Lower lobe of right lung (tissue), 2 donors: ENCODE measurements around the gene LENG8. TPM values are rescaled to one million over a fixed set of nuclear protein-coding genes. Genes with fewer than 3 reads are reported as not detected.
"Not testable (repeated sequence)": the region's sequence is repeated elsewhere in the genome, so short reads cannot be mapped to it uniquely, and the experiment has no call there.

Experiments
- ATAC-seq, 2 donors: fragments of 200-7000 bp; cut with Tn5 transposase; one replicate each; pipeline ENCODE4 v1.9.1; 2020 to 2022; ENCODE audit warnings: mild to moderate bottlenecking in 2 of 2, moderate library complexity in 2 of 2
- DNase-seq: peaks from one replicate; pipeline ENCODE4 v3.0.0-alpha.2; 2020
- H3K27ac ChIP-seq: fragments of 200-600 bp; one replicate; pipeline ENCODE4 v1.8.0; 2022
- H3K27me3 ChIP-seq: fragments of 200-600 bp; one replicate; pipeline ENCODE4 v1.8.0; 2022; ENCODE audit warnings: low read depth
- H3K36me3 ChIP-seq: fragments of 200-600 bp; one replicate; pipeline ENCODE4 v1.8.0; 2022; ENCODE audit warnings: mild to moderate bottlenecking
- H3K4me1 ChIP-seq: fragments of 200-600 bp; one replicate; pipeline ENCODE4 v1.8.0; 2022
- H3K4me3 ChIP-seq: fragments of 200-600 bp; one replicate; pipeline ENCODE4 v1.8.0; 2022; ENCODE audit warnings: mild to moderate bottlenecking
- H3K9me3 ChIP-seq: fragments of 200-600 bp; one replicate; pipeline ENCODE4 v1.8.0; 2022
- intact Hi-C: fragments of 100-400 bp; cut with DNase I; formaldehyde crosslinking; loops from one replicate; pipeline ENCODE4 v1.11.0; 2022
- total RNA-seq: library from RNA; stranded (reverse); fragmentation: NEBNext Ultra II Directional; extraction: Animal tissue kit (Norgen Biotek cat#: 25700); gene quantifications from one replicate; pipeline ENCODE4 v1.2.1, GENCODE V29; 2021
- TF ChIP-seq, protein P1 (sequence below): fragments of 200-600 bp; IDR thresholded peaks from one replicate; pipeline ENCODE4 v1.8.0; 2022; ENCODE audit warnings: antibody characterized with exemption, mild to moderate bottlenecking
- donor health status: DM: no; HTN: yes; CAD: no; lungs with severe emphysema.

The LENG8 gene
- total RNA-seq, 1 donor from 2014 or later: 183 TPM

DNA sequence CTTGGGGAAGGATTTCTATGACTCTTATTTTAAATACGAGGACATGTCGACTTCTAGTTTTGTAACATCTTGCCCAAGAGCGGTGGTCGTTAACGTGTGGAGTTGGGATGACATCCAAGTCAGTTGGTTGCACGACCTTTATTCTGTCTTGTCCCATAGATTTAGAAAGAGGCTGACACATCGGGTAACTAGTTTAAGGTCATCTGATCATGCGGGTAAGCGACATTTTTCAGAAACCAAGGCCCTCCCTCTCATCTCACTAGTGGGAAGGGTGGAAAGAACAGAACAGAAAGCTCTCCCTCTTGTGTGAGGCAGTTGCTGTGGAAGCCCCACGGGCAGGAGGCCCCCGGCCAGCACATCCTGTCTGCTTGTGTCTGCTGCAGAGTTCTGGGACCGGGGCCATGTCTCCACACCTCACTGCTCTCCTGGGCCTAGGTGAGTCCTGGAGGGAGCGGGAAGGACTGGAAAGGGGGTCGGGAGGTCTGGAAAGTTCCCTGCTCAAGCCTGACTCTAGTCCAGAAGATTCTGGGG is 53.6 kb downstream of the LENG8 start, which contains the start of gene LAIR2:
LAIR2 (plus strand) TSS at position 314 of the 531 bp plus-strand sequence; CDS start at position 402, 88 bp downstream.
- no peak within 1 kb of the TSS for H3K4me3 ChIP-seq
- H3K27me3 ChIP-seq: peaks cover 7% of the 10 kb centered on the region
- H3K36me3 ChIP-seq: no peaks in the 10 kb centered on the region
- no peak for ATAC-seq
- intact Hi-C loops: no loop called here
- no peak for DNase-seq
- H3K4me1 ChIP-seq: no peaks in the 10 kb centered on the region
- no peaks in the 10 kb centered on the region for H3K9me3 ChIP-seq
- TF ChIP-seq, protein P1, sequence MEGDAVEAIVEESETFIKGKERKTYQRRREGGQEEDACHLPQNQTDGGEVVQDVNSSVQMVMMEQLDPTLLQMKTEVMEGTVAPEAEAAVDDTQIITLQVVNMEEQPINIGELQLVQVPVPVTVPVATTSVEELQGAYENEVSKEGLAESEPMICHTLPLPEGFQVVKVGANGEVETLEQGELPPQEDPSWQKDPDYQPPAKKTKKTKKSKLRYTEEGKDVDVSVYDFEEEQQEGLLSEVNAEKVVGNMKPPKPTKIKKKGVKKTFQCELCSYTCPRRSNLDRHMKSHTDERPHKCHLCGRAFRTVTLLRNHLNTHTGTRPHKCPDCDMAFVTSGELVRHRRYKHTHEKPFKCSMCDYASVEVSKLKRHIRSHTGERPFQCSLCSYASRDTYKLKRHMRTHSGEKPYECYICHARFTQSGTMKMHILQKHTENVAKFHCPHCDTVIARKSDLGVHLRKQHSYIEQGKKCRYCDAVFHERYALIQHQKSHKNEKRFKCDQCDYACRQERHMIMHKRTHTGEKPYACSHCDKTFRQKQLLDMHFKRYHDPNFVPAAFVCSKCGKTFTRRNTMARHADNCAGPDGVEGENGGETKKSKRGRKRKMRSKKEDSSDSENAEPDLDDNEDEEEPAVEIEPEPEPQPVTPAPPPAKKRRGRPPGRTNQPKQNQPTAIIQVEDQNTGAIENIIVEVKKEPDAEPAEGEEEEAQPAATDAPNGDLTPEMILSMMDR: no peak
- no peak within 1 kb of the TSS for H3K27ac ChIP-seq

DNA sequence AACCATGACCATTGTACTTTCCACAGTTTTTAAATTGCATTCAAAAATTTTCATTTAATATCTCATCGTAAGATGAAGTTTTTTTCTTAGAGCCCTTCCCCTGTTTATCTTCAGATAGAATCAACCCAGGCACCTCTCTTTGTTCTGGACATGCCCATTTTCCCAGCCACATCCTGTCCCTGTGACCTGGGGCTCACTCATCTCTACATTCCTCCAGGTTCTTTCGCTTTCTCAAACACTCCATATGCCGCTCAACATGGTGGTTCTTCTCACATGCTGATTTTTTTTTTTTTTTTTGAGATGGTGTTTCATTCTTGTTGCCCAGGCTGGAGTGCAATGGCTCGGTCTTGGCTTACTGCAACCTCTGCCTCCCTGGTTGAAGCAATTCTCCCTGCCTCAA is 56.5 kb downstream of the LENG8 start:
- DNase-seq, H3K27ac ChIP-seq, H3K4me1 ChIP-seq, intact Hi-C loops, H3K36me3 ChIP-seq, H3K4me3 ChIP-seq, ATAC-seq, H3K9me3 ChIP-seq: not testable (repeated sequence)
- H3K27me3 ChIP-seq: peaks cover 14% of the 10 kb centered on the region

DNA sequence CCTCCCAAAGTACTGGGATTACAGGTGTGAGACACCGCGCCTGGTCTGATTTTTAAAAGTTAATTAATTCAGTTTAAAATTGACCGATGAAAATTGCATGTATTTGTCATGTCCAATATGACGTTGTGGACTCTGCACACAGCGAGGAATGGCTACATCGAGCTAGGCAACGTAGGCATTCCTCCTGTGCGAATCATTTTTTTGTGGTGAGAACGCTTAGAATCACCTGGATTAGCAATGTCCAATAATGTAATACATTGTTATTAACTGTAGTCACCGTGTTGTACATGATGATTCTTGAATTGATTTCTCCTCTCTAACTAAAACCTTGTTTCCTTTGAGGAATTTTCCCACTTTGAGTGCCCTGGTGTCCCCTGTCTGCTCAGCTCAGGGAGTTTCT is 57.1 kb downstream of the LENG8 start:
- no peak overlapping the region for H3K27ac ChIP-seq
- intact Hi-C loops: no loop called here
- H3K4me1 ChIP-seq: no peaks in the 10 kb centered on the region
- H3K9me3 ChIP-seq: no peaks in the 10 kb centered on the region
- TF ChIP-seq, protein P1: no peak
- DNase-seq (no peak), ATAC-seq (no peak)
- H3K36me3 ChIP-seq: no peaks in the 10 kb centered on the region
- peaks cover 14% of the 10 kb centered on the region for H3K27me3 ChIP-seq
- H3K4me3 ChIP-seq: no peak overlapping the region

DNA sequence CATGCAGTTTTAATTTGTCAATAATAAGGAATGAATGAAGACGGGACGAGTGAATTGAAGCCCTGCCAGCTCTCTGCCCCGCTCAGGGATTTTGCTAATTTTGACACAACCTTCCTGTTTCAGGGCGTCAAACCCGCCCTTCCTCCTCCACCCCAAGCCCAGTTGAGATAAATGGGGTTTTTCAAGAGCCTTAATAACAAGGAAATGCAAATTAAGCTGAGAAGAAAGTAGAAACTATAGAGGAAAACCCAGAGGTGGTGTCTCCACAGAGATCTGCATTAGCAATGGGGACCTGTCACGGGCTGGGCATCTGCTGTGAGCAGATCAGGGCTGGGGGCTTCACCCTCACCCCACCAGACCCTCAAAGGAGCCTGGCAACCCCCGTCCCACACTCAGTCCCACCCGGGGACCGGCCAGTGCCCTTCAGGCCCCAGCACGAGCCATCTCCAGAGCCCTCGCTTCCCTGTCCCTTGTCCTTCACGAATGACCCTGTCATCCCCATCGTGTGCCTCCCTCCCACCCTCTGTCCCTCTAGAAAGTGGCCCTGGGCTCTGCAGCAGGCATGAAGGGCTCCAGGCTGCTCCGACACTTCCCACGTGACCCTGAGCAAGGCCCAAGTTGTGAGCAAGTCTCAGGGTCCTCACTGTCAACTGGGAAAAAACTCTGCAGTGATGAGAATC is 58.2 kb downstream of the LENG8 start:
- H3K36me3 ChIP-seq, H3K9me3 ChIP-seq, DNase-seq, H3K4me3 ChIP-seq, H3K4me1 ChIP-seq, H3K27ac ChIP-seq, intact Hi-C loops: not testable (repeated sequence)
- H3K27me3 ChIP-seq: peaks cover 14% of the 10 kb centered on the region
- ATAC-seq: peak in 1 of 2 donors; percentile 33

DNA sequence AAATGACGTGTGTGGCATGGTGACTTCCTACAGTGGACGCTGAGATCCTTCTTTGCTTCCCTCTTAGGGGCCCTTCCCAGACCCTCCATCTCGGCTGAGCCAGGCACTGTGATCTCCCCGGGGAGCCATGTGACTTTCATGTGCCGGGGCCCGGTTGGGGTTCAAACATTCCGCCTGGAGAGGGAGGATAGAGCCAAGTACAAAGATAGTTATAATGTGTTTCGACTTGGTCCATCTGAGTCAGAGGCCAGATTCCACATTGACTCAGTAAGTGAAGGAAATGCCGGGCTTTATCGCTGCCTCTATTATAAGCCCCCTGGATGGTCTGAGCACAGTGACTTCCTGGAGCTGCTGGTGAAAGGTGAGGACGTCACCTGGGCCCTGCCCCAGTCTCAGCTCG is 58.8 kb downstream of the LENG8 start:
- no peak overlapping the region for H3K27ac ChIP-seq
- DNase-seq (no peak), ATAC-seq (no peak)
- H3K27me3 ChIP-seq: peaks cover 14% of the 10 kb centered on the region
- TF ChIP-seq, protein P1: no peak
- no peaks in the 10 kb centered on the region for H3K4me1 ChIP-seq
- no peaks in the 10 kb centered on the region for H3K9me3 ChIP-seq
- H3K36me3 ChIP-seq: no peaks in the 10 kb centered on the region
- intact Hi-C loops: no loop called here
- no peak overlapping the region for H3K4me3 ChIP-seq

DNA sequence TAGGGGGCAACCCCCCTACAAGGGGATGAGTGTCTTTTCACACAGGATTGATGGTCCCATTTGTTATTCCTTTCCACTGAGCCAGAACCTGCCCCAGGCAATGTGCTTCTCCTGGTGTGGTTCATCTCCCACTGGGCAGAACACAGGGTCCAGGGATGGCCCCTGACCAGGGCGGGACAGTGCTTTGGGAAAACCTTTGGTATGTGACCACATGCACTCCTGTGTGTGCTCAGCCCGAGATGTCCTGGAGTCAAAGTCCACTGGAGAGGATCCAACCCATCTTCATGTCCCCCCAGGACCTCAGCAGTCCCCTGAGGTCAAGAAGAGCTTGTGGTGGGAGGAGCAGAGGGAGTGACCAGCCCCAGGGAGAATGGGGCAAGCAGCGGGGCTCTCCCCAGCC is 59.5 kb downstream of the LENG8 start:
- H3K27ac ChIP-seq, H3K4me3 ChIP-seq, H3K4me1 ChIP-seq, H3K36me3 ChIP-seq, H3K9me3 ChIP-seq, DNase-seq, intact Hi-C loops: not testable (repeated sequence)
- peaks cover 14% of the 10 kb centered on the region for H3K27me3 ChIP-seq
- peak; percentile 22 to 31 for ATAC-seq

DNA sequence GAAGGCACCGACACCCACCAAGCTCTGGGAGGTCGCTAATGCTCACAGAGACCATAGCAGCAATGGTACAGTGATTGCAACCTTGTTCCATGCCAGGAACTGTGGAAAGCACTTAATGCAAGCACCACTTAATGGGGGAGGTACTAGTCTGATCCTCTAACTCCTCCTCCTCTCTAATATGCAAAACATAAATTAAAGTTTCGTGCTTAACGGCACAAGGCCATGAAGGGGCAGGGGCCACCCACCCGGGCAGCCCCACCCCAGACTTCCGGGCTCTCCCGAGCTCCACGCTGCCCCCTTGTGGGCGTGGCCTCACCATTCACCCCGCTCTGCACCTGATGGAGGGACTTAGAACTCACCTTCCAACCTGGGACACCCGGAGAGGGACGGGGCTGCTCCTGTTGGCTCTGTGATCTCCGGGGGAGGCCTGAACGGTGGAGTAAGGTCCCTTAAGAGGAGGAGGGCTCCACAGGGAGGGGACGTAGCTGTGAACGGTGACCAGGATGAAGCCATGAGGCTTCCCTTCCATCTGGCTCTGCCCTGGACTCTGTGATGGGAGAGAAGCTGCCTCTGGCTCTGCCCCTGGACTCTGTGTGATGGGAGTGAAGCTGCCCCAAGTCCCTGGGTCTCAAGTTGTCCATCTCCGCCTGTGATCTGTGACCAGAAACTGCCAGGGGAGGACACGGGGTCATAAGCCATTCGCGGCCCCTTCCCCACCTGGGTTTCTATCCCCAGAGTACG is 60.4 kb downstream of the LENG8 start:
- H3K9me3 ChIP-seq, intact Hi-C loops, H3K27ac ChIP-seq, H3K4me1 ChIP-seq, DNase-seq, H3K36me3 ChIP-seq, H3K4me3 ChIP-seq: not testable (repeated sequence)
- ATAC-seq: peak; percentile 47 to 66
- peaks cover 14% of the 10 kb centered on the region for H3K27me3 ChIP-seq
- TF ChIP-seq, protein P1: peak; percentile 8
